ENCODE measurements around the gene G3BP2.
"Not testable (repeated sequence)": the region's sequence is repeated elsewhere in the genome, so short reads cannot be mapped to it uniquely, and the experiment has no call there.

Gene G3BP2

GRCh38 chr4:75685546-75686189 is 12.5 kb upstream of the G3BP2 start:
- DNase-seq, result no peak

- no peak for DNase-seq
Measured at GRCh38 chr4:75683482-75684155, 10.4 kb upstream of the G3BP2 start.

GRCh38 chr4:75679876-75680575 is 6.8 kb upstream of the G3BP2 start:
- DNase-seq, result no peak

- no peak for DNase-seq
Measured at GRCh38 chr4:75678965-75679364, 5.8 kb upstream of the G3BP2 start.

GRCh38 chr4:75678473-75678872 is 5.3 kb upstream of the G3BP2 start:
- DNase-seq, result no peak

GRCh38 chr4:75675004-75675531 is 1.9 kb upstream of the G3BP2 start:
- DNase-seq, result no peak

GRCh38 chr4:75673959-75674328 is 733 bp upstream of the G3BP2 start:
- no peak for DNase-seq

GRCh38 chr4:75672461-75673026 is 667 bp downstream of the G3BP2 start:
- DNase-seq, result peak in 48 of 51 donors; percentile 9 to 86 (median 42)

GRCh38 chr4:75671802-75672421 is 1.3 kb downstream of the G3BP2 start:
- no peak for DNase-seq

- no peak for DNase-seq
Measured at GRCh38 chr4:75668596-75668995, 4.6 kb downstream of the G3BP2 start.

- not testable (repeated sequence) for DNase-seq
Measured at GRCh38 chr4:75667636-75668035, 5.6 kb downstream of the G3BP2 start.

GRCh38 chr4:75666299-75666698 is 6.9 kb downstream of the G3BP2 start:
- no peak for DNase-seq

GRCh38 chr4:75664604-75665003 is 8.6 kb downstream of the G3BP2 start:
- not testable (repeated sequence) for DNase-seq

- no peak for DNase-seq
Measured at GRCh38 chr4:75662626-75663025, 10.6 kb downstream of the G3BP2 start.

GRCh38 chr4:75660491-75660890 is 12.7 kb downstream of the G3BP2 start:
- DNase-seq, result no peak

GRCh38 chr4:75659512-75660031 is 13.6 kb downstream of the G3BP2 start:
- no peak for DNase-seq

GRCh38 chr4:75658876-75659275 is 14.3 kb downstream of the G3BP2 start:
- DNase-seq, result no peak

- no peak for DNase-seq
Measured at GRCh38 chr4:75655562-75655961, 17.6 kb downstream of the G3BP2 start.

- no peak for DNase-seq
Measured at GRCh38 chr4:75654905-75655304, 18.3 kb downstream of the G3BP2 start.

- DNase-seq, result no peak
Measured at GRCh38 chr4:75653845-75654503, 19.2 kb downstream of the G3BP2 start.

GRCh38 chr4:75644095-75644494 is 29.1 kb downstream of the G3BP2 start:
- no peak for DNase-seq

Data from hypothalamus (tissue), 51 donors.